Fibroblast of skin of right quadriceps (primary cell): Measurements from ENCODE around the gene PDXDC1.
"Not testable (repeated sequence)": the region's sequence is repeated elsewhere in the genome, so short reads cannot be mapped to it uniquely, and the experiment has no call there.

ENCODE experiments used
- DNase-seq: peaks from one replicate; pipeline ENCODE4 v3.0.0-alpha.2; 2013

PDXDC1 gene

DNA sequence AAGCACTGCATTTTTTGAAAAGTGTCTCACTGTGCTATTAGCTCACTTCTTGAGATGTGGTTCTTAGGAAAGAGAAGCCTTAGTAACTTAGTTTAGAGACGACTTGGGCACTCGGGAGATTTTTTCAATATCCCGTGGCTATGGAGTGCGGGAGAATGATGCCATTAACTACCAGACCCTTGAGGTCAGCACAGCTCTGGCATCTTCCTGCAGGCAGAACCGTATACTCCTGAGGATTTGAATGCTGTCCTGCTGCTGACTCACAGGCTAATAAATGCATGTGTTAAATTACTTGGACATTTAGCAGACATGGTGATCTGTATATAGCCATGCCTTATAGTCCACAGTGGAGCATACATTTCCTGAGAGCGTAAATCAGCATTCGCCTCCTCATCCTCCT, 46.6 kb downstream of the PDXDC1 start:
- peak; percentile 83 for DNase-seq

- not testable (repeated sequence) for DNase-seq
These were observed 47.4 kb downstream of the PDXDC1 start for GRCh38 chr16:15022194-15022593.

GRCh38 chr16:15023381-15024077, 48.7 kb downstream of the PDXDC1 start:
- DNase-seq, result peak; percentile 30

DNA sequence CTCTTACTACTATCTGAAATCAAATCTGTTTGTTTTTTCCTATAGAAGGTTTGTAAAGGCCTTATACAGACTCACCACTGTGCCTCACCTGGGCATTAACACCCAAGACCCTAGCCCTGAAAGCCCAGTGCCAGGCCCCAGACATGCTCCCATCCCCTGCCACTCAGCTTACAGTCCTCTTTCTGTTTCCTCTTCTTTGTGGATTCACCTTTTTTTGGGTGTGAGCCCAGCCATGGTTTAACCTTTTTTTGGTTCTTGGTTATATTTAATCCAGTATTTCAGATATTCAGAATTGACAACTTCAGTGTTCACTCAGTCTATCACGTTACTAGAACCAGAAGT, 50.0 kb downstream of the PDXDC1 start:
- not testable (repeated sequence) for DNase-seq

DNA sequence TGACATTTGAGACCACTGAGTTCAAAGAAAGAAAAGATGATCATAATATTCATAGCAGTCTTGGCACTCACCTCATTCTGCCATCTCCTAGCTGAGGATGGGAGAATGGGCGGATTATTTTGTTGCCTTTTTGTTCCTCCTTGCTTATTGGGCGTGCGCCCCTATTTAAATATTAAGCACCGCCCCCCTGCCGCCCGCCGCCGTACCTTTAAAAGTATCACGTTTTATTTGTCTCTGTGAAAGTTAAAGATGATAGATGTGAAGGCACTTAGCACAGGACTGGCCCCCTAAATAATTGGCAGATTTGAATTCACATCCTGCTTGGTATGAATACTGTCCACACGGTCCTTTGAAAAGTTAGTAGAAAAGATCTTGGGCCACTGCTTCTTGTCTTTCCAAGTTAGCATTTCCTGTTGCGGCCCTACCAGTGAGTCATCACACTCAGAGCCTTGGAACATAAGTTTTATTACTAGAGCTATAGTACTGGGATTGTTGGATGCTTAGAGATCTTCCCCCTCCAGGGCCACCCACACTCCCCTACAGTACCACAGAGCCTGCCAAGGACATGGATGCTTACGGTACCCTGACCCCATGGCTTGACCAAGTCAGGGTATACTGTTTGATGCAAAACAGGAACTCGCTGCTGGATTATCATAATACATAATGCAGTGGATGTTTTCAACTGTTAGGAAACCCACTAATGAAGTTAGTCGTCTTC, 50.6 kb downstream of the PDXDC1 start:
- DNase-seq, result peak; percentile 68

GRCh38 chr16:15027051-15027450, 52.2 kb downstream of the PDXDC1 start:
- DNase-seq, result not testable (repeated sequence)

- DNase-seq, result not testable (repeated sequence)
These were observed 52.9 kb downstream of the PDXDC1 start for GRCh38 chr16:15027503-15028344.

- DNase-seq, result not testable (repeated sequence)
These were observed 53.5 kb downstream of the PDXDC1 start for GRCh38 chr16:15028345-15028715.

- DNase-seq, result peak; percentile 21
These were observed 54.2 kb downstream of the PDXDC1 start for GRCh38 chr16:15028801-15029698.

- DNase-seq, result not testable (repeated sequence)
These were observed 54.9 kb downstream of the PDXDC1 start for GRCh38 chr16:15029749-15030148.

DNA sequence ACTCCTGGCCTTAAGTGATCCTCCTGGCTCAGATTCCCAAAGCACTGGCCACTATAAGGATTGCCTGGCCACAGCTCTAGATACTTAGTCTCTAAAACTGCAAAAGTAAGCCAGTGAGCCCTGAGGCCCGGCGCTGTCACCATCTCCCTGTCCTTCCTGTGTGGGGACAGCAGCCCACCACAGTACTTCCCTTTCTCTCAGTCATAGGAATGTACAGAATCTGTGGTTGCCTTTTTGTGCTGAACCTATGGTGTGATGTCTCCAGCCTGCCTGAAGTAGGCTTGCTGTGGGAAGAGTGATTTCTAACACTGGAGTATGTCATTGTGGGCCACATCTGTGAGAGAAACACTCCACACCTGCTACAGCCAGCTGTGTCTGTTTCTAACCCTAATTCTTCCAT, 56.4 kb downstream of the PDXDC1 start:
- no peak for DNase-seq

GRCh38 chr16:15031586-15031985, 56.8 kb downstream of the PDXDC1 start:
- no peak for DNase-seq

DNA sequence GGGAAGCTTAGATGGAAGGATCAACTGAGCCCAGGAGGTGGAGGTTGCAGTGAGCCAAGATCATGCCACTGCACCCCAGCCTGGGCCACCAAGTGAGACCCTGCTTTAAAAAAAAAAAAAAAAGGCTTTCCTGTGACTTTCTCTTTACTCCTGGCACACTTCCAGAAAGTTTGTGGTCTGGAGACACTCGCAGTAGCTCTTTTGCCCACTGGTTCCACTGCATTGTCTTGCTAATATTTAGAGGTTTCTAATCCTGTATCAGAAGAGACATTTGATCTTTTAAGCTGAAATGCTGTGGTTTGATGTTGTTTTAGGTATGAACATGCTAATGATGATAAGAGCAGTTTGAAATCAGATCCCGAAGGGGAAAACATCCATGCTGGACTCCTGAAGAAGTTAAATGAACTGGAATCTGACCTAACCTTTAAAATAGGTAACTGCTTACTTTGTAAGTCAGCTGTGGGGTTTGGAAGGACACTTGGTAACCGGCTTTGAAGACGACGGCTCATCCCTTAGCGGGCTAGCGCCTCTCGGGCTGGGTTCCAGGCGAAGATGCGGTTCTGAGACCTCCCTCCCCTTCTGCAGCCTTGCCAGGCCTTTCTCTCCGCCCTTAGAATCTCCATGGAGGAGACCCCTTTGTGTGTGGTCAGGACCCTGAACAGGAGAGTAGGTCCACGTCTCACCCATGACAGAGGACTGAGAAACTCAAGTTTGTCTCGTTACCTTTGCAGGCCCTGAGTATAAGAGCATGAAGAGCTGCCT, 57.9 kb downstream of the PDXDC1 start:
- peak; percentile 31 for DNase-seq

GRCh38 chr16:15033309-15033707, 58.5 kb downstream of the PDXDC1 start:
- DNase-seq, result no peak

GRCh38 chr16:15034266-15035162, 59.7 kb downstream of the PDXDC1 start:
- no peak for DNase-seq

GRCh38 chr16:15035163-15035729, 60.4 kb downstream of the PDXDC1 start:
- DNase-seq, result no peak

- no peak for DNase-seq
These were observed 62.2 kb downstream of the PDXDC1 start for GRCh38 chr16:15037003-15037402.

- DNase-seq, result no peak
These were observed 62.9 kb downstream of the PDXDC1 start for GRCh38 chr16:15037745-15038144.

DNA sequence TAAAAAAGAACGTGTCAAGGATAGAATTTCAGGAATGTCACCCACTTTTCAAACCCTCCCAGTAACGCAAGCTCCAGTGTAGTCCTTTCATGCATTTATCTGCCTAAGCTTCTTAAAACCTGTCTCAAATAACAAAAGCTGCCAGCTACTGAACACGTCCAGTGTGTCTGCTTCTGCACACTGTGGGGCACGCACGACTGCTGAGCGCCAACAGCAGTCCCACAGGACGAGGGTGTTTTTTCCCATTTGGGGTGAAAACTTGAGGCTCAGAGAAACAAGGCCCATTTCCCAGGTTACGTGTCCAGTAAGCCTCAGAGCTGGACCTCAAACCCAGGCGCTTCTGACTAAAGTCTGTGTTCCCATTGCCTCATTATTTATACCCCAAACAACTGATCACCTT, 63.9 kb downstream of the PDXDC1 start:
- no peak for DNase-seq

- DNase-seq, result no peak
These were observed 66.6 kb downstream of the PDXDC1 start for GRCh38 chr16:15041271-15042004.
